HEK293 (cell line): Measurements from ENCODE around the gene ISYNA1.

Experiments
- KLF10 ChIP-seq: fragments of 450-650 bp; IDR thresholded peaks from 2 replicates; pipeline ENCODE4 v1.5.1; 2018; ENCODE audit warnings: missing biosample characterization, mild to moderate bottlenecking, missing genetic modification characterization
- KLF9 ChIP-seq: fragments of 450-650 bp; formaldehyde crosslinking; IDR thresholded peaks from 2 replicates; pipeline ENCODE4 v1.5.1; 2016; ENCODE audit warnings: missing biosample characterization, missing genetic modification characterization, low read depth
- PATZ1 ChIP-seq: fragments of 450-650 bp; formaldehyde crosslinking; IDR thresholded peaks from 2 replicates; pipeline ENCODE4 v1.5.1; 2016; ENCODE audit warnings: missing biosample characterization, missing genetic modification characterization
- PRDM4 ChIP-seq: fragments of 450-650 bp; formaldehyde crosslinking; IDR thresholded peaks from 2 replicates; pipeline ENCODE4 v1.5.1; 2017; ENCODE audit warnings: missing biosample characterization, missing genetic modification characterization
- SP2 ChIP-seq: fragments of 450-650 bp; formaldehyde crosslinking; IDR thresholded peaks from 2 replicates; pipeline ENCODE4 v1.5.1; 2016; ENCODE audit warnings: missing biosample characterization, missing genetic modification characterization
- ZIC2 ChIP-seq: fragments of 450-650 bp; formaldehyde crosslinking; IDR thresholded peaks from 2 replicates; pipeline ENCODE4 v1.5.1; 2016; ENCODE audit warnings: missing biosample characterization, missing genetic modification characterization
- ZNF16 ChIP-seq: fragments of 450-650 bp; formaldehyde crosslinking; IDR thresholded peaks from 2 replicates; pipeline ENCODE4 v1.5.1; 2016; ENCODE audit warnings: low read depth, missing biosample characterization, missing genetic modification characterization
- ZNF449 ChIP-seq: fragments of 450-650 bp; formaldehyde crosslinking; IDR thresholded peaks from 2 replicates; pipeline ENCODE4 v1.5.1; 2017; ENCODE audit warnings: missing biosample characterization, mild to moderate bottlenecking, missing genetic modification characterization, moderate library complexity
- ZNF518A ChIP-seq: fragments of 450-650 bp; formaldehyde crosslinking; conservative IDR thresholded peaks from 2 replicates; pipeline ENCODE4 v1.5.1; 2016; ENCODE audit warnings: low read depth, missing biosample characterization, missing genetic modification characterization
- ZNF561 ChIP-seq: fragments of 450-650 bp; IDR thresholded peaks from 2 replicates; pipeline ENCODE4 v1.5.1; 2018; ENCODE audit warnings: missing biosample characterization, missing genetic modification characterization, borderline replicate concordance
- ZNF629 ChIP-seq: fragments of 450-650 bp; formaldehyde crosslinking; IDR thresholded peaks from 2 replicates; pipeline ENCODE4 v1.5.1; 2017; ENCODE audit warnings: missing biosample characterization, missing genetic modification characterization
- ZNF76 ChIP-seq: fragments of 450-650 bp; formaldehyde crosslinking; IDR thresholded peaks from 2 replicates; pipeline ENCODE4; 2016; ENCODE audit warnings: low read depth, missing biosample characterization, missing genetic modification characterization, borderline replicate concordance
- ZNF768 ChIP-seq: fragments of 450-650 bp; formaldehyde crosslinking; IDR thresholded peaks from 2 replicates; pipeline ENCODE4 v1.5.1; 2018; ENCODE audit warnings: missing biosample characterization, mild to moderate bottlenecking, missing genetic modification characterization
- ZNF837 ChIP-seq: fragments of 450-650 bp; formaldehyde crosslinking; IDR thresholded peaks from 2 replicates; pipeline ENCODE4 v1.5.1; 2016; ENCODE audit warnings: missing biosample characterization, missing genetic modification characterization
- ZSCAN23 ChIP-seq: fragments of 450-650 bp; formaldehyde crosslinking; IDR thresholded peaks from 2 replicates; pipeline ENCODE4 v1.5.1; 2016; ENCODE audit warnings: missing biosample characterization, missing genetic modification characterization
- TF ChIP-seq, protein P1 (sequence below): fragments of 450-650 bp; IDR thresholded peaks from 2 replicates; pipeline ENCODE4 v1.5.1; 2018; ENCODE audit warnings: missing biosample characterization, mild to moderate bottlenecking, missing genetic modification characterization
- TF ChIP-seq, protein P2 (sequence below): fragments of 450-650 bp; formaldehyde crosslinking; conservative IDR thresholded peaks from 2 replicates; pipeline ENCODE4 v1.5.1; 2016; ENCODE audit warnings: low read depth, missing biosample characterization, missing genetic modification characterization
- TF ChIP-seq, protein P3 (sequence below): fragments of 450-650 bp; formaldehyde crosslinking; IDR thresholded peaks from 2 replicates; pipeline ENCODE4 v1.5.1; 2016; ENCODE audit warnings: missing biosample characterization, missing genetic modification characterization

The ISYNA1 gene

GRCh38 chr19:18417250-18418028 is 20.5 kb downstream of the ISYNA1 start (continued):
- TF ChIP-seq ZNF518A (tag by site-specific recombination) (no peak), ZSCAN23 (tag by site-specific recombination) (peak; percentile 67; the same call in 1 of the 2 replicates), ZIC2 (tag by site-specific recombination) (peak; percentile 42), PRDM4 (tag by site-specific recombination) (no peak; the same call in 1 of the 2 replicates), SP2 (tag by site-specific recombination) (peak; percentile 77), ZNF837 (tag by site-specific recombination) (no peak), ZNF768 (peak; percentile 97; the same call in 1 of the 2 replicates), ZNF561 (tag by site-specific recombination) (0 out of 2 replicates have a peak, but pooled peaks have one; percentile 53), ZNF449 (tag by site-specific recombination) (peak; percentile 41; the same call in 1 of the 2 replicates), ZNF16 (tag by site-specific recombination) (peak; percentile 35; the same call in 1 of the 2 replicates), ZNF629 (tag by site-specific recombination) (peak; percentile 45), KLF10 (tag by site-specific recombination) (peak; percentile 93), PATZ1 (tag by site-specific recombination) (peak; percentile 86), KLF9 (peak; percentile 80), ZNF76 (tag by site-specific recombination) (peak; percentile 11; the same call in 1 of the 2 replicates)
- TF ChIP-seq, protein P1, sequence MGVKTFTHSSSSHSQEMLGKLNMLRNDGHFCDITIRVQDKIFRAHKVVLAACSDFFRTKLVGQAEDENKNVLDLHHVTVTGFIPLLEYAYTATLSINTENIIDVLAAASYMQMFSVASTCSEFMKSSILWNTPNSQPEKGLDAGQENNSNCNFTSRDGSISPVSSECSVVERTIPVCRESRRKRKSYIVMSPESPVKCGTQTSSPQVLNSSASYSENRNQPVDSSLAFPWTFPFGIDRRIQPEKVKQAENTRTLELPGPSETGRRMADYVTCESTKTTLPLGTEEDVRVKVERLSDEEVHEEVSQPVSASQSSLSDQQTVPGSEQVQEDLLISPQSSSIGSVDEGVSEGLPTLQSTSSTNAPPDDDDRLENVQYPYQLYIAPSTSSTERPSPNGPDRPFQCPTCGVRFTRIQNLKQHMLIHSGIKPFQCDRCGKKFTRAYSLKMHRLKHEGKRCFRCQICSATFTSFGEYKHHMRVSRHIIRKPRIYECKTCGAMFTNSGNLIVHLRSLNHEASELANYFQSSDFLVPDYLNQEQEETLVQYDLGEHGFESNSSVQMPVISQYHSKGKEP (tag by site-specific recombination) = 0 out of 2 replicates have a peak, but pooled peaks have one; percentile 24
- TF ChIP-seq, protein P2, sequence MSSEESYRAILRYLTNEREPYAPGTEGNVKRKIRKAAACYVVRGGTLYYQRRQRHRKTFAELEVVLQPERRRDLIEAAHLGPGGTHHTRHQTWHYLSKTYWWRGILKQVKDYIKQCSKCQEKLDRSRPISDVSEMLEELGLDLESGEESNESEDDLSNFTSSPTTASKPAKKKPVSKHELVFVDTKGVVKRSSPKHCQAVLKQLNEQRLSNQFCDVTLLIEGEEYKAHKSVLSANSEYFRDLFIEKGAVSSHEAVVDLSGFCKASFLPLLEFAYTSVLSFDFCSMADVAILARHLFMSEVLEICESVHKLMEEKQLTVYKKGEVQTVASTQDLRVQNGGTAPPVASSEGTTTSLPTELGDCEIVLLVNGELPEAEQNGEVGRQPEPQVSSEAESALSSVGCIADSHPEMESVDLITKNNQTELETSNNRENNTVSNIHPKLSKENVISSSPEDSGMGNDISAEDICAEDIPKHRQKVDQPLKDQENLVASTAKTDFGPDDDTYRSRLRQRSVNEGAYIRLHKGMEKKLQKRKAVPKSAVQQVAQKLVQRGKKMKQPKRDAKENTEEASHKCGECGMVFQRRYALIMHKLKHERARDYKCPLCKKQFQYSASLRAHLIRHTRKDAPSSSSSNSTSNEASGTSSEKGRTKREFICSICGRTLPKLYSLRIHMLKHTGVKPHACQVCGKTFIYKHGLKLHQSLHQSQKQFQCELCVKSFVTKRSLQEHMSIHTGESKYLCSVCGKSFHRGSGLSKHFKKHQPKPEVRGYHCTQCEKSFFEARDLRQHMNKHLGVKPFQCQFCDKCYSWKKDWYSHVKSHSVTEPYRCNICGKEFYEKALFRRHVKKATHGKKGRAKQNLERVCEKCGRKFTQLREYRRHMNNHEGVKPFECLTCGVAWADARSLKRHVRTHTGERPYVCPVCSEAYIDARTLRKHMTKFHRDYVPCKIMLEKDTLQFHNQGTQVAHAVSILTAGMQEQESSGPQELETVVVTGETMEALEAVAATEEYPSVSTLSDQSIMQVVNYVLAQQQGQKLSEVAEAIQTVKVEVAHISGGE = peak; percentile 96
- TF ChIP-seq, protein P3, sequence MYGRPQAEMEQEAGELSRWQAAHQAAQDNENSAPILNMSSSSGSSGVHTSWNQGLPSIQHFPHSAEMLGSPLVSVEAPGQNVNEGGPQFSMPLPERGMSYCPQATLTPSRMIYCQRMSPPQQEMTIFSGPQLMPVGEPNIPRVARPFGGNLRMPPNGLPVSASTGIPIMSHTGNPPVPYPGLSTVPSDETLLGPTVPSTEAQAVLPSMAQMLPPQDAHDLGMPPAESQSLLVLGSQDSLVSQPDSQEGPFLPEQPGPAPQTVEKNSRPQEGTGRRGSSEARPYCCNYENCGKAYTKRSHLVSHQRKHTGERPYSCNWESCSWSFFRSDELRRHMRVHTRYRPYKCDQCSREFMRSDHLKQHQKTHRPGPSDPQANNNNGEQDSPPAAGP = peak; percentile 63; the same call in 1 of the 2 replicates
